Natural killer cell (primary cell): ENCODE results near the gene DYRK1B. TPM values are rescaled to one million over a fixed set of nuclear protein-coding genes. Genes with fewer than 3 reads are reported as not detected.

ENCODE experiments used
- ATAC-seq, 3 donors: fragments of 150-1000 bp in 2 of 3; fragments of 200-7000 bp in 1 of 3; cut with Tn5 transposase; 1 replicate in 1 of 3; 2 replicates in 2 of 3; pipeline ENCODE4 v1.10.0; 2021; ENCODE audit warnings: mild to moderate bottlenecking in 2 of 3, moderate library complexity in 2 of 3
- DNase-seq, 2 donors: peaks; one replicate each; pipeline versions ENCODE4 v3.0.0 to v3.0.0-alpha.2; 2013 to 2021; ENCODE audit warnings: mixed read lengths in 1 of 2
- H3K27ac ChIP-seq: one replicate; pipeline ENCODE4 v1.5.1; 2013; ENCODE audit warnings: mild to moderate bottlenecking, low read length
- H3K27me3 ChIP-seq: one replicate; pipeline ENCODE4 v1.6.1; 2013; ENCODE audit warnings: low read length; ENCODE audit not compliant: control insufficient read depth, insufficient read depth
- H3K36me3 ChIP-seq: one replicate; pipeline ENCODE4 v1.6.1; 2013; ENCODE audit warnings: low read length; ENCODE audit not compliant: control insufficient read depth, insufficient read depth
- H3K4me1 ChIP-seq: one replicate; pipeline ENCODE4 v1.6.1; 2013; ENCODE audit warnings: low read length; ENCODE audit not compliant: control insufficient read depth, insufficient read depth
- H3K4me3 ChIP-seq: one replicate; pipeline ENCODE4 v1.5.1; 2013; ENCODE audit warnings: low read length
- H3K9me3 ChIP-seq: one replicate; pipeline ENCODE4 v1.6.1; 2013; ENCODE audit warnings: low read length; ENCODE audit not compliant: control insufficient read depth, insufficient read depth
- H3K27ac Mint-ChIP-seq, 2 donors: one replicate each; pipeline ENCODE4 v1.8.0; 2022; ENCODE audit warnings: mild to moderate bottlenecking in 2 of 2, mixed read lengths in 2 of 2, moderate library complexity in 1 of 2
- H3K27me3 Mint-ChIP-seq, 2 donors: one replicate each; pipeline ENCODE4 v1.8.0; 2022; ENCODE audit warnings: low read depth in 2 of 2, mixed read lengths in 2 of 2
- H3K36me3 Mint-ChIP-seq: one replicate; pipeline ENCODE4 v1.8.0; 2022; ENCODE audit warnings: mixed read lengths
- H3K4me1 Mint-ChIP-seq, 2 donors: one replicate each; pipeline ENCODE4 v1.8.0; 2022; ENCODE audit warnings: mixed read lengths in 2 of 2
- H3K4me3 Mint-ChIP-seq: one replicate; pipeline ENCODE4 v1.8.0; 2022; ENCODE audit warnings: mild to moderate bottlenecking, moderate library complexity, mixed read lengths
- H3K9me3 Mint-ChIP-seq, 2 donors: one replicate each; pipeline ENCODE4 v1.8.0; 2022; ENCODE audit warnings: mixed read lengths in 2 of 2
- CTCF ChIP-seq: fragments of 200-600 bp; IDR thresholded peaks from one replicate; pipeline ENCODE4 v1.8.0; 2022; ENCODE audit warnings: antibody characterized with exemption
- WGBS: methylation state at CpG from one replicate; pipeline ENCODE4 v1.1.7; 2013; ENCODE audit warnings: missing lambda C conversion rate; ENCODE audit not compliant: insufficient coverage; 5-methylcytosine and 5-hydroxymethylcytosine counted together
- intact Hi-C: fragments of 100-400 bp; cut with micrococcal nuclease; formaldehyde crosslinking; loops from one replicate; pipeline ENCODE4 v1.14.2; 2022
- total RNA-seq, 4 donors: library from RNA; stranded (reverse); fragments of 120-200 nt in 1 of 4; gene quantifications; one replicate each; pipeline versions ENCODE4 v1.2.3 to v1.2.4, GENCODE V29; 2013 to 2022

The DYRK1B gene
- total RNA-seq, 3 donors from 2014 or later (not counting 1 experiment from before 2014, with no cell fraction given): 27.5 to 54.2 (median 43.8) TPM

- H3K4me1 Mint-ChIP-seq: peaks cover 24 to 25% of the 10 kb centered on the region in 2 donors
- no peak overlapping the region for H3K27ac Mint-ChIP-seq
- no peak overlapping the region for H3K4me3 Mint-ChIP-seq
- ATAC-seq (no peak), DNase-seq (no peak)
- WGBS: 96% methylated on average over 13 of the region's 13 CpGs
- Histone ChIP-seq H3K9me3 (no peaks in the 10 kb centered on the region), H3K4me1 (peaks cover 11% of the 10 kb centered on the region), H3K4me3 (no peak overlapping the region), H3K27me3 (no peaks in the 10 kb centered on the region), H3K36me3 (peaks cover 49% of the 10 kb centered on the region), H3K27ac (no peak overlapping the region)
- H3K27me3 Mint-ChIP-seq: no peaks in the 10 kb centered on the region
- TF ChIP-seq CTCF: no peak
- intact Hi-C loops: no loop called here
- no peaks in the 10 kb centered on the region for H3K36me3 Mint-ChIP-seq
- H3K9me3 Mint-ChIP-seq: no peaks in the 10 kb centered on the region
Measured at GRCh38 chr19:39839678-39840327, 5.8 kb upstream of the DYRK1B start.

GRCh38 chr19:39838569-39838968, 4.6 kb upstream of the DYRK1B start:
- Histone ChIP-seq H3K4me3 (no peak overlapping the region), H3K27me3 (no peaks in the 10 kb centered on the region), H3K4me1 (peaks cover 11% of the 10 kb centered on the region), H3K9me3 (no peaks in the 10 kb centered on the region), H3K36me3 (peaks cover 53% of the 10 kb centered on the region), H3K27ac (no peak overlapping the region)
- Mint-ChIP-seq H3K9me3 (no peaks in the 10 kb centered on the region), H3K27me3 (no peaks in the 10 kb centered on the region), H3K27ac (no peak overlapping the region), H3K4me3 (no peak overlapping the region), H3K4me1 (peaks cover 18 to 22% of the 10 kb centered on the region in 2 donors), H3K36me3 (no peaks in the 10 kb centered on the region)
- intact Hi-C loops: no loop called here
- WGBS: 96% methylated on average over 4 of the region's 4 CpGs
- ATAC-seq: no peak
- no peak for TF ChIP-seq CTCF
- DNase-seq: no peak

GRCh38 chr19:39837978-39838377, 4.0 kb upstream of the DYRK1B start:
- 100% methylated on average over 3 of the region's 3 CpGs for WGBS
- H3K27me3 Mint-ChIP-seq: no peaks in the 10 kb centered on the region
- H3K4me3 Mint-ChIP-seq: no peak overlapping the region
- no peaks in the 10 kb centered on the region for H3K9me3 Mint-ChIP-seq
- no peak for DNase-seq
- H3K36me3 Mint-ChIP-seq: no peaks in the 10 kb centered on the region
- Histone ChIP-seq H3K27me3 (no peaks in the 10 kb centered on the region), H3K36me3 (peaks cover 53% of the 10 kb centered on the region), H3K4me3 (no peak overlapping the region), H3K27ac (no peak overlapping the region), H3K4me1 (peaks cover 8% of the 10 kb centered on the region), H3K9me3 (no peaks in the 10 kb centered on the region)
- H3K27ac Mint-ChIP-seq: no peak overlapping the region
- TF ChIP-seq CTCF: no peak
- ATAC-seq: no peak
- peaks cover 16 to 23% of the 10 kb centered on the region in 2 donors for H3K4me1 Mint-ChIP-seq
- intact Hi-C loops: no loop called here

- H3K27me3 ChIP-seq: no peaks in the 10 kb centered on the region
- intact Hi-C loops: no loop called here
- WGBS: 43% methylated on average over 15 of the region's 19 CpGs
- no peak overlapping the region for H3K4me3 ChIP-seq
- H3K4me1 ChIP-seq: peaks cover 29% of the 10 kb centered on the region
- no peak for TF ChIP-seq CTCF
- peak overlapping the region; percentile 94 for H3K27ac ChIP-seq
- H3K36me3 Mint-ChIP-seq: no peaks in the 10 kb centered on the region
- H3K9me3 Mint-ChIP-seq: no peaks in the 10 kb centered on the region
- no peaks in the 10 kb centered on the region for H3K9me3 ChIP-seq
- peaks cover 59% of the 10 kb centered on the region for H3K36me3 ChIP-seq
- peak overlapping the region; percentile 87 to 92 for H3K27ac Mint-ChIP-seq
- H3K27me3 Mint-ChIP-seq: no peaks in the 10 kb centered on the region
- DNase-seq (no peak), ATAC-seq (no peak)
- H3K4me1 Mint-ChIP-seq: peaks cover 26 to 40% of the 10 kb centered on the region in 2 donors
- peak overlapping the region; percentile 72 for H3K4me3 Mint-ChIP-seq
Measured at GRCh38 chr19:39834287-39834841, 402 bp upstream of the DYRK1B start.
